H9 (cell line): Measurements from ENCODE around the gene LRP1B. TPM values are rescaled to one million over a fixed set of nuclear protein-coding genes. Genes with fewer than 3 reads are reported as not detected.

Experiments used
- DNase-seq: peaks from one replicate; pipeline ENCODE4 v3.0.0-alpha.2; 2017
- H2AFZ ChIP-seq: one replicate; pipeline ENCODE4 v1.6.1; 2013; ENCODE audit warnings: mild to moderate bottlenecking, low read length, control low read depth, moderate library complexity
- H2AK5ac ChIP-seq: 2 replicates; pipeline ENCODE4 v1.6.1; 2013; ENCODE audit warnings: low read length, control low read depth, mixed read lengths; ENCODE audit not compliant: insufficient read length
- H2BK120ac ChIP-seq: one replicate; pipeline ENCODE4 v1.6.1; 2013; ENCODE audit warnings: low read depth, mild to moderate bottlenecking, low read length, control low read depth, inconsistent platforms; ENCODE audit not compliant: poor library complexity, severe bottlenecking
- H2BK12ac ChIP-seq: 2 replicates; pipeline ENCODE4 v1.6.1; 2013; ENCODE audit warnings: low read length, control low read depth, mixed read lengths, low read depth; ENCODE audit not compliant: insufficient read length
- H2BK15ac ChIP-seq: 2 replicates; pipeline ENCODE4 v1.6.1; 2013; ENCODE audit warnings: low read depth, low read length, control low read depth
- H2BK20ac ChIP-seq: one replicate; pipeline ENCODE4 v1.6.1; 2013; ENCODE audit warnings: low read depth, mild to moderate bottlenecking, low read length, control low read depth, inconsistent platforms; ENCODE audit not compliant: poor library complexity, severe bottlenecking
- H2BK5ac ChIP-seq: 2 replicates; pipeline ENCODE4 v1.6.1; 2013; ENCODE audit warnings: low read length, control low read depth, mixed read lengths; ENCODE audit not compliant: insufficient read length
- H3K14ac ChIP-seq: 2 replicates; pipeline ENCODE4 v1.6.1; 2013; ENCODE audit warnings: low read length, control low read depth; ENCODE audit not compliant: insufficient read depth
- H3K18ac ChIP-seq: 2 replicates; pipeline ENCODE4 v1.6.1; 2013; ENCODE audit warnings: low read depth, mild to moderate bottlenecking, mixed read lengths, low read length, control low read depth; ENCODE audit not compliant: insufficient read length
- H3K23ac ChIP-seq: 2 replicates; pipeline ENCODE4 v1.6.1; 2013; ENCODE audit warnings: low read length, control low read depth, mixed read lengths, low read depth; ENCODE audit not compliant: insufficient read length
- H3K23me2 ChIP-seq: 2 replicates; pipeline ENCODE4 v1.6.1; 2013; ENCODE audit warnings: low read depth, mild to moderate bottlenecking, mixed read lengths, low read length, control low read depth; ENCODE audit not compliant: insufficient read length, poor library complexity, severe bottlenecking
- H3K27ac ChIP-seq: 2 replicates; pipeline ENCODE4 v1.5.1; 2013; ENCODE audit warnings: low read length, control low read depth, mixed read lengths, low read depth; ENCODE audit not compliant: insufficient read length
- H3K27me3 ChIP-seq: 2 replicates; pipeline ENCODE4 v1.6.1; 2013; ENCODE audit warnings: low read length, control low read depth, inconsistent platforms; ENCODE audit not compliant: insufficient read depth
- H3K4ac ChIP-seq: 2 replicates; pipeline ENCODE4 v1.6.1; 2013; ENCODE audit warnings: low read depth, mild to moderate bottlenecking, control low read depth, inconsistent platforms, low read length, moderate library complexity
- H3K4me1 ChIP-seq: 2 replicates; pipeline ENCODE4 v1.6.1; 2013; ENCODE audit warnings: low read length, control low read depth, inconsistent platforms; ENCODE audit not compliant: insufficient read depth
- H3K4me2 ChIP-seq: 2 replicates; pipeline ENCODE4 v1.6.1; 2013; ENCODE audit warnings: low read length, control low read depth, mixed read lengths; ENCODE audit not compliant: insufficient read length, insufficient read depth
- H3K56ac ChIP-seq: 2 replicates; pipeline ENCODE4 v1.6.1; 2013; ENCODE audit warnings: low read depth, mild to moderate bottlenecking, mixed read lengths, low read length, control low read depth; ENCODE audit not compliant: insufficient read length
- H3K79me1 ChIP-seq: 2 replicates; pipeline ENCODE4 v1.6.1; 2013; ENCODE audit warnings: low read depth, mild to moderate bottlenecking, moderate library complexity, low read length, control low read depth, inconsistent platforms; ENCODE audit not compliant: insufficient read depth, poor library complexity, severe bottlenecking
- H3K79me2 ChIP-seq: 2 replicates; pipeline ENCODE4 v1.6.1; 2013; ENCODE audit warnings: low read length, control low read depth, inconsistent platforms; ENCODE audit not compliant: insufficient read depth
- H3K9ac ChIP-seq: 2 replicates; pipeline ENCODE4 v1.6.1; 2013; ENCODE audit warnings: low read length, control low read depth, mixed read lengths; ENCODE audit not compliant: insufficient read length; ENCODE audit errors: extremely low read depth
- H3K9me3 ChIP-seq: one replicate; pipeline ENCODE4 v1.6.1; 2013; ENCODE audit warnings: low read depth, low read length, inconsistent platforms; ENCODE audit not compliant: control insufficient read depth
- H3T11ph ChIP-seq: one replicate; pipeline ENCODE4 v1.6.1; 2013; ENCODE audit warnings: mild to moderate bottlenecking, low read length, control low read depth, inconsistent platforms
- H4K20me1 ChIP-seq: one replicate; pipeline ENCODE4 v1.6.1; 2013; ENCODE audit not compliant: control insufficient read depth, insufficient read length, insufficient read depth
- H4K5ac ChIP-seq: 2 replicates; pipeline ENCODE4 v1.6.1; 2013; ENCODE audit warnings: low read depth, mild to moderate bottlenecking, mixed read lengths, low read length, control low read depth; ENCODE audit not compliant: insufficient read length
- H4K8ac ChIP-seq: replicated peaks from 2 replicates; pipeline ENCODE4 v1.6.1; 2013; ENCODE audit warnings: low read length, control low read depth, mixed read lengths, low read depth; ENCODE audit not compliant: insufficient read length
- H4K91ac ChIP-seq: 2 replicates; pipeline ENCODE4 v1.6.1; 2013; ENCODE audit warnings: low read depth, mild to moderate bottlenecking, moderate library complexity, mixed read lengths, low read length, control low read depth; ENCODE audit not compliant: insufficient read length
- H3K27ac Mint-ChIP-seq, 3 experiments: 2 replicates in 2 of 3; 3 replicates in 1 of 3; pipeline ENCODE4 v1.8.0; 2020 to 2021; ENCODE audit warnings: mixed read lengths in 3 of 3, mild to moderate bottlenecking in 1 of 3, moderate library complexity in 1 of 3
- H3K27me3 Mint-ChIP-seq: 2 replicates; pipeline ENCODE4 v1.8.0; 2021; ENCODE audit warnings: low read depth, mild to moderate bottlenecking, moderate library complexity, mixed read lengths
- H3K36me3 Mint-ChIP-seq, 3 experiments: 2 replicates in 2 of 3; 3 replicates in 1 of 3; pipeline ENCODE4 v1.8.0; 2020 to 2021; ENCODE audit warnings: low read depth in 3 of 3, mixed read lengths in 3 of 3; ENCODE audit not compliant: insufficient read depth in 1 of 3
- H3K4me1 Mint-ChIP-seq, 2 experiments: 2 replicates each; pipeline ENCODE4 v1.8.0; 2020; ENCODE audit warnings: mixed read lengths in 2 of 2
- H3K4me3 Mint-ChIP-seq, 2 experiments: 2 replicates in 1 of 2; 3 replicates in 1 of 2; pipeline ENCODE4 v1.8.0; 2020 to 2021; ENCODE audit warnings: mild to moderate bottlenecking in 2 of 2, mixed read lengths in 2 of 2, moderate library complexity in 1 of 2
- H3K9me3 Mint-ChIP-seq, 2 experiments: 2 replicates in 1 of 2; 3 replicates in 1 of 2; pipeline ENCODE4 v1.8.0; 2020; ENCODE audit warnings: mild to moderate bottlenecking in 2 of 2, mixed read lengths in 2 of 2, moderate library complexity in 1 of 2
- WGBS: extraction: QIAGEN DNeasy Blood & Tissue Kit; methylation state at CpG from one replicate; pipeline ENCODE4 v1.1.7; 2013; ENCODE audit warnings: missing lambda C conversion rate, low lambda C conversion rate, mixed read lengths; ENCODE audit not compliant: insufficient read length; ENCODE audit errors: extremely low coverage; 5-methylcytosine and 5-hydroxymethylcytosine counted together
- total RNA-seq: library from RNA; stranded (reverse); gene quantifications from 2 replicates; pipeline ENCODE4 v1.2.1, GENCODE V29; 2021
- TF ChIP-seq, protein P1 (sequence below): fragments of 200-600 bp; sonication (generic); conservative IDR thresholded peaks from 3 replicates; pipeline ENCODE4 v1.8.0; 2021; ENCODE audit warnings: antibody characterized with exemption, mild to moderate bottlenecking

LRP1B gene
- total RNA-seq, 1 experiment from 2014 or later: not detected

DNA sequence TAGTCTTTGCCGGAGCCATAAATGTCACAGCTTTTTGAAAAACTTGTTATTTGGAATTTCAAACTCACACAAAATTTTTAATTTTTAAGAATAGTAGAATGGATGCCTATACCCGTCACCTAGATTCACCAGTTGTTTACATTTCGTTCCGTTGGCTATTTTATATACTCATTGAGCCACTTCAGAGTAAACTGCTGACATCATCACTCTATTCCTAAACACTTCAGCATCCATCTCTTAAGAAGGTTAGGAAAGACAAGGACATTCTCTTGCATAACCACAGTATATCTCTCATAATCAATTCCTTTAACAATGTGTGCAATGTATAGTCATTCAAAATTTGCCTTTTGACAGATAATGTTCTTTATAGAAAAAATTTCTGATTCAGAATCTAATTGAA lies 1065.8 kb downstream of the LRP1B start:
- no peak overlapping the region for H3K18ac ChIP-seq
- DNase-seq: no peak
- H2BK20ac ChIP-seq: no peak overlapping the region
- no peak overlapping the region for H4K91ac ChIP-seq
- Mint-ChIP-seq H3K27ac (no peak overlapping the region), H3K27me3 (no peaks in the 10 kb centered on the region), H3K4me3 (no peak overlapping the region), H3K4me1 (peaks cover 10 to 13% of the 10 kb centered on the region in 2 experiments), H3K9me3 (no peaks in the 10 kb centered on the region), H3K36me3 (no peaks in the 10 kb centered on the region; a peak in 1 of 7 replicates)
- H3K27ac ChIP-seq: no peak overlapping the region
- TF ChIP-seq, protein P1, sequence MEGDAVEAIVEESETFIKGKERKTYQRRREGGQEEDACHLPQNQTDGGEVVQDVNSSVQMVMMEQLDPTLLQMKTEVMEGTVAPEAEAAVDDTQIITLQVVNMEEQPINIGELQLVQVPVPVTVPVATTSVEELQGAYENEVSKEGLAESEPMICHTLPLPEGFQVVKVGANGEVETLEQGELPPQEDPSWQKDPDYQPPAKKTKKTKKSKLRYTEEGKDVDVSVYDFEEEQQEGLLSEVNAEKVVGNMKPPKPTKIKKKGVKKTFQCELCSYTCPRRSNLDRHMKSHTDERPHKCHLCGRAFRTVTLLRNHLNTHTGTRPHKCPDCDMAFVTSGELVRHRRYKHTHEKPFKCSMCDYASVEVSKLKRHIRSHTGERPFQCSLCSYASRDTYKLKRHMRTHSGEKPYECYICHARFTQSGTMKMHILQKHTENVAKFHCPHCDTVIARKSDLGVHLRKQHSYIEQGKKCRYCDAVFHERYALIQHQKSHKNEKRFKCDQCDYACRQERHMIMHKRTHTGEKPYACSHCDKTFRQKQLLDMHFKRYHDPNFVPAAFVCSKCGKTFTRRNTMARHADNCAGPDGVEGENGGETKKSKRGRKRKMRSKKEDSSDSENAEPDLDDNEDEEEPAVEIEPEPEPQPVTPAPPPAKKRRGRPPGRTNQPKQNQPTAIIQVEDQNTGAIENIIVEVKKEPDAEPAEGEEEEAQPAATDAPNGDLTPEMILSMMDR: no peak
- no peak overlapping the region for H2BK5ac ChIP-seq
- H3K9ac ChIP-seq: no peak overlapping the region
- H4K20me1 ChIP-seq: no peaks in the 10 kb centered on the region
- H2BK120ac ChIP-seq: no peak overlapping the region
- no peak overlapping the region for H3K23ac ChIP-seq
- no peak overlapping the region for H3K4me2 ChIP-seq
- H2BK15ac ChIP-seq: no peak overlapping the region
- no peak overlapping the region for H3K14ac ChIP-seq
- H2AFZ ChIP-seq: no peak overlapping the region
- H3K79me2 ChIP-seq: no peaks in the 10 kb centered on the region
- H4K5ac ChIP-seq: no peak overlapping the region
- H3K27me3 ChIP-seq: no peaks in the 10 kb centered on the region
- no peaks in the 10 kb centered on the region for H3K9me3 ChIP-seq
- H3K79me1 ChIP-seq: no peaks in the 10 kb centered on the region
- no peak overlapping the region for H3T11ph ChIP-seq
- H3K4me1 ChIP-seq: no peaks in the 10 kb centered on the region; the same call in 1 of the 2 replicates
- H2BK12ac ChIP-seq: no peak overlapping the region
- no peak overlapping the region for H2AK5ac ChIP-seq
- H3K4ac ChIP-seq: no peak overlapping the region
- no peak overlapping the region for H4K8ac ChIP-seq
- H3K23me2 ChIP-seq: no peaks in the 10 kb centered on the region
- no peak overlapping the region for H3K56ac ChIP-seq
- WGBS: no CpG with 5 or more reads among the region's 4 CpGs
